B cell (primary cell): Measurements from ENCODE around the gene PLBD2. TPM values are rescaled to one million over a fixed set of nuclear protein-coding genes. Genes with fewer than 3 reads are reported as not detected.
A peak's percentile ranks its signal among the peaks of the same experiment; 100 is the strongest.

Experiments
- ATAC-seq: fragments of 200-7000 bp; cut with Tn5 transposase; one replicate; pipeline ENCODE4 v1.10.0; 2021; ENCODE audit warnings: low read depth, mild to moderate bottlenecking, moderate number of reproducible peaks, moderate library complexity
- CTCF ChIA-PET: fragments of 350-600 bp; sonication (Branson Sonifier 250); formaldehyde crosslinking; loops from one replicate; lab custom pipeline; 2021; ENCODE audit warnings: antibody characterized with exemption, inconsistent platforms; lab: Charles Lee
- POLR2A ChIA-PET: fragments of 350-600 bp; sonication (Branson Sonifier 250); formaldehyde crosslinking; loops from one replicate; lab custom pipeline; 2021; ENCODE audit warnings: antibody characterized with exemption; lab: Charles Lee
- DNase-seq: peaks from one replicate; pipeline ENCODE4 v3.0.0; 2013
- H2AFZ ChIP-seq: 2 replicates; pipeline ENCODE4 v1.6.1; 2012; ENCODE audit warnings: mild to moderate bottlenecking, low read depth, low read length; ENCODE audit not compliant: insufficient read depth, poor library complexity, severe bottlenecking
- H3K27ac ChIP-seq, 2 donors: 1 replicate in 1 of 2; 2 replicates in 1 of 2; pipeline ENCODE4 v1.5.1; 2012 to 2013; ENCODE audit warnings: low read length in 2 of 2, mild to moderate bottlenecking in 2 of 2, moderate library complexity in 1 of 2
- H3K27me3 ChIP-seq, 4 experiments: fragments of 200-600 bp in 1 of 4; sonication (generic) in 1 of 4; replicated peaks in 1 of 4; 1 replicate in 2 of 4; 2 replicates in 2 of 4; pipeline versions ENCODE4 v1.6.1 to v1.7.0; 2013 to 2016; ENCODE audit warnings: low read length in 3 of 4, mild to moderate bottlenecking in 2 of 4, mixed read lengths in 1 of 4, moderate library complexity in 1 of 4; ENCODE audit not compliant: insufficient read depth in 4 of 4, control insufficient read depth in 3 of 4; ENCODE audit errors: control extremely low read depth in 1 of 4
- H3K36me3 ChIP-seq, 2 experiments: replicated peaks in 1 of 2; 1 replicate in 1 of 2; 2 replicates in 1 of 2; pipeline versions ENCODE4 v1.6.1 to v1.7.1; 2013; ENCODE audit warnings: low read length in 1 of 2; ENCODE audit not compliant: insufficient read depth in 2 of 2, control insufficient read depth in 1 of 2; ENCODE audit errors: control extremely low read depth in 1 of 2, extremely low read depth in 1 of 2
- H3K4me1 ChIP-seq, 2 donors: fragments of 200-600 bp in 1 of 2; sonication (generic) in 1 of 2; 1 replicate in 1 of 2; 2 replicates in 1 of 2; pipeline versions ENCODE4 v1.5.1 to v1.6.1; 2013 to 2017; ENCODE audit warnings: low read length in 2 of 2; ENCODE audit not compliant: control insufficient read depth in 2 of 2, insufficient read depth in 2 of 2
- H3K4me2 ChIP-seq: replicated peaks from 2 replicates; pipeline ENCODE3; 2012; ENCODE audit warnings: mild to moderate bottlenecking, low read depth, low read length; ENCODE audit not compliant: poor library complexity, severe bottlenecking
- H3K4me3 ChIP-seq, 5 experiments: fragments of 200-600 bp in 1 of 5; sonication (generic) in 1 of 5; 1 replicate in 3 of 5; 2 replicates in 2 of 5; pipeline versions ENCODE4 v1.5.1 to v1.7.0; 2011 to 2016; ENCODE audit warnings: low read length in 4 of 5, mild to moderate bottlenecking in 4 of 5, low read depth in 2 of 5, control low read depth in 1 of 5, moderate library complexity in 1 of 5; ENCODE audit not compliant: insufficient read depth in 1 of 5; ENCODE audit errors: control extremely low read depth in 1 of 5, extremely low read depth in 1 of 5
- H3K79me2 ChIP-seq: fragments of 200-600 bp; sonication (generic); one replicate; pipeline ENCODE4 v1.6.0; 2016; ENCODE audit warnings: low read length; ENCODE audit not compliant: control insufficient read depth, insufficient read depth
- H3K9ac ChIP-seq: fragments of 200-600 bp; sonication (generic); 2 replicates; pipeline ENCODE4 v1.6.1; 2017; ENCODE audit warnings: mild to moderate bottlenecking, low read length, moderate library complexity
- H3K9me3 ChIP-seq, 3 donors: one replicate each; pipeline versions ENCODE4 v1.6.1 to v1.7.1; 2013; ENCODE audit warnings: low read length in 2 of 3; ENCODE audit not compliant: control insufficient read depth in 2 of 3, insufficient read depth in 1 of 3; ENCODE audit errors: control extremely low read depth in 1 of 3
- H4K20me1 ChIP-seq: 2 replicates; pipeline ENCODE4 v1.6.0; 2012; ENCODE audit warnings: mild to moderate bottlenecking, low read length; ENCODE audit not compliant: insufficient read depth, control insufficient read depth, poor library complexity, severe bottlenecking
- H3K27ac Mint-ChIP-seq: one replicate; pipeline ENCODE4 v1.8.0; 2021; ENCODE audit warnings: mixed read lengths
- H3K27me3 Mint-ChIP-seq: one replicate; pipeline ENCODE4 v1.8.0; 2021; ENCODE audit warnings: mixed read lengths
- H3K4me1 Mint-ChIP-seq: one replicate; pipeline ENCODE4 v1.8.0; 2021; ENCODE audit warnings: mixed read lengths
- H3K4me3 Mint-ChIP-seq: one replicate; pipeline ENCODE4 v1.8.0; 2021; ENCODE audit warnings: mixed read lengths
- H3K9me3 Mint-ChIP-seq: one replicate; pipeline ENCODE4 v1.8.0; 2022; ENCODE audit warnings: mixed read lengths; ENCODE audit not compliant: insufficient read depth
- EZH2 ChIP-seq: IDR thresholded peaks from 2 replicates; pipeline ENCODE4 v1.6.1; 2012; ENCODE audit warnings: borderline replicate concordance, low read depth, mild to moderate bottlenecking, moderate library complexity, low read length; ENCODE audit not compliant: insufficient read depth, poor library complexity, severe bottlenecking
- WGBS: methylation state at CpG from one replicate; pipeline ENCODE4 v1.1.5; 2013; ENCODE audit warnings: missing lambda C conversion rate; ENCODE audit not compliant: insufficient coverage; 5-methylcytosine and 5-hydroxymethylcytosine counted together
- intact Hi-C: fragments of 100-400 bp; cut with micrococcal nuclease; formaldehyde crosslinking; loops from one replicate; pipeline ENCODE4 v1.10.0; 2022
- polyA plus RNA-seq: library from polyadenylated mRNA; depleted of rRNA; stranded (reverse); fragments of >200 nt; gene quantifications from 2 replicates; pipeline ENCODE4 v1.2.3, GENCODE V29; 2012
- total RNA-seq, 2 donors: library from RNA; stranded (reverse); fragments of 120-200 nt in 1 of 2; gene quantifications; 1 replicate in 1 of 2; 2 replicates in 1 of 2; pipeline versions ENCODE4 v1.2.3 to v1.2.4, GENCODE V29; 2013 to 2022
- TF ChIP-seq, protein P1 (sequence below): fragments of 200-600 bp; IDR thresholded peaks from one replicate; pipeline ENCODE4 v1.8.0; 2022; ENCODE audit warnings: antibody characterized with exemption, mild to moderate bottlenecking

Gene PLBD2
- total and polyA plus RNA-seq, 2 donors (not counting 1 experiment from before 2014, with no cell fraction given) = 2.9 to 11.6 TPM

GRCh38 chr12:113340061-113340460, 18.3 kb upstream of the PLBD2 start:
- Histone ChIP-seq H3K9ac (no peak overlapping the region), H3K4me2 (no peak overlapping the region), H3K79me2 (peaks cover 3% of the 10 kb centered on the region), H3K36me3 (no peaks in the 10 kb centered on the region), H4K20me1 (no peaks in the 10 kb centered on the region), H3K27me3 (no peaks in the 10 kb centered on the region), H3K27ac (no peak overlapping the region), H2AFZ (no peak overlapping the region), H3K9me3 (no peaks in the 10 kb centered on the region), H3K4me1 (peaks cover 3 to 12% of the 10 kb centered on the region in 2 donors), H3K4me3 (no peak overlapping the region)
- WGBS = 94% methylated on average over 3 of the region's 3 CpGs
- DNase-seq (no peak), ATAC-seq (no peak)
- Mint-ChIP-seq H3K27ac (no peak overlapping the region), H3K9me3 (no peaks in the 10 kb centered on the region), H3K4me1 (peaks cover 13% of the 10 kb centered on the region), H3K4me3 (no peak overlapping the region), H3K27me3 (no peaks in the 10 kb centered on the region)
- ChIA-PET CTCF (no interaction called here), POLR2A (no interaction called here)
- TF ChIP-seq EZH2 = no peak
- TF ChIP-seq, protein P1, sequence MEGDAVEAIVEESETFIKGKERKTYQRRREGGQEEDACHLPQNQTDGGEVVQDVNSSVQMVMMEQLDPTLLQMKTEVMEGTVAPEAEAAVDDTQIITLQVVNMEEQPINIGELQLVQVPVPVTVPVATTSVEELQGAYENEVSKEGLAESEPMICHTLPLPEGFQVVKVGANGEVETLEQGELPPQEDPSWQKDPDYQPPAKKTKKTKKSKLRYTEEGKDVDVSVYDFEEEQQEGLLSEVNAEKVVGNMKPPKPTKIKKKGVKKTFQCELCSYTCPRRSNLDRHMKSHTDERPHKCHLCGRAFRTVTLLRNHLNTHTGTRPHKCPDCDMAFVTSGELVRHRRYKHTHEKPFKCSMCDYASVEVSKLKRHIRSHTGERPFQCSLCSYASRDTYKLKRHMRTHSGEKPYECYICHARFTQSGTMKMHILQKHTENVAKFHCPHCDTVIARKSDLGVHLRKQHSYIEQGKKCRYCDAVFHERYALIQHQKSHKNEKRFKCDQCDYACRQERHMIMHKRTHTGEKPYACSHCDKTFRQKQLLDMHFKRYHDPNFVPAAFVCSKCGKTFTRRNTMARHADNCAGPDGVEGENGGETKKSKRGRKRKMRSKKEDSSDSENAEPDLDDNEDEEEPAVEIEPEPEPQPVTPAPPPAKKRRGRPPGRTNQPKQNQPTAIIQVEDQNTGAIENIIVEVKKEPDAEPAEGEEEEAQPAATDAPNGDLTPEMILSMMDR = no peak
- intact Hi-C loops = no loop called here

DNA sequence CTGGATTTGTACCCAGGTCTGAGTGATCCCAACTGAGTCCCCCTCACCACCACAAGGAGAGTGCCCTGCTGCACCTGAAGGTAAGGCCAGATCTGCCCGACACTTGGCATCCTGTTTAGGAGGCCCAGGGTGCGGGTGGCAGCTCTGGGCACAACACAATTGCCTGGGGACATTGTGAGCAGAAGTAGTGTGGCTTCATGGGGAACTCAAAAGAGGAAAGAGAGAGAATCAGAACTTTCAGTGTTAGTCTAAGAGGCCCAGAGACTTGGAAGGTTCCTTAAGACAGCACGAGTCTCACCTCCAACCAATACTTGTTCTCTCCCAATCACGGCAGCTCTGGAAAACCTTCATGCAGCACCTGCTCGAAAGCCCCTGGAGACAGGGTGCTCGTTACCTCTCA, 16.9 kb upstream of the PLBD2 start:
- no peaks in the 10 kb centered on the region for H3K9me3 ChIP-seq
- H3K4me1 Mint-ChIP-seq = peaks cover 8% of the 10 kb centered on the region
- no peak for ATAC-seq
- 64% methylated on average over 4 of the region's 6 CpGs for WGBS
- H3K27me3 ChIP-seq = no peaks in the 10 kb centered on the region
- peak overlapping the region; percentile 50 for H3K27ac Mint-ChIP-seq
- H3K27ac ChIP-seq = no peak overlapping the region
- H3K4me2 ChIP-seq = no peak overlapping the region
- H2AFZ ChIP-seq = peak overlapping the region; percentile 29
- DNase-seq = no peak
- no peaks in the 10 kb centered on the region for H3K79me2 ChIP-seq
- no peaks in the 10 kb centered on the region for H3K9me3 Mint-ChIP-seq
- TF ChIP-seq, protein P1 = no peak
- no peak for TF ChIP-seq EZH2
- ChIA-PET POLR2A (no interaction called here), CTCF (no interaction called here)
- H3K4me3 Mint-ChIP-seq = no peak overlapping the region
- H3K4me3 ChIP-seq = no peak overlapping the region
- H4K20me1 ChIP-seq = no peaks in the 10 kb centered on the region
- H3K9ac ChIP-seq = no peak overlapping the region
- peaks cover 0 to 6% of the 10 kb centered on the region in 2 donors for H3K4me1 ChIP-seq
- no peaks in the 10 kb centered on the region for H3K27me3 Mint-ChIP-seq
- H3K36me3 ChIP-seq = no peaks in the 10 kb centered on the region
- intact Hi-C loops = no loop called here
